Head of caudate nucleus (tissue), 42 donors: ENCODE data around the gene PAOX.
"Not testable (repeated sequence)": the region's sequence is repeated elsewhere in the genome, so short reads cannot be mapped to it uniquely, and the experiment has no call there.

ENCODE experiments used
- DNase-seq, 42 donors: peaks; one replicate each; pipeline versions ENCODE4 v3.0.0 to v3.0.0-alpha.2; 2020 to 2021; ENCODE audit warnings: mixed read lengths in 7 of 42
- intact Hi-C: fragments of 100-400 bp; cut with DNase I; formaldehyde crosslinking; loops from one replicate; pipeline ENCODE4 v1.15.0; 2022

The PAOX gene

GRCh38 chr10:133359972-133360610 lies 19.0 kb upstream of the PAOX start:
- intact Hi-C loops, result no loop called here
- DNase-seq, result no peak

GRCh38 chr10:133361227-133361626 lies 17.8 kb upstream of the PAOX start:
- no peak for DNase-seq
- intact Hi-C loops, result no loop called here

- no peak for DNase-seq
- intact Hi-C loops, result no loop called here
Observed at GRCh38 chr10:133361773-133362441, 17.2 kb upstream of the PAOX start.

- no peak for DNase-seq
- intact Hi-C loops, result no loop called here
Observed at GRCh38 chr10:133362846-133363245, 16.2 kb upstream of the PAOX start.

GRCh38 chr10:133364645-133365431 lies 14.2 kb upstream of the PAOX start:
- intact Hi-C loops, result no loop called here
- no peak for DNase-seq

- intact Hi-C loops, result no loop called here
- no peak for DNase-seq
Observed at GRCh38 chr10:133365461-133366129, 13.5 kb upstream of the PAOX start.

- intact Hi-C loops, result no loop called here
Observed at GRCh38 chr10:133366130-133366478, 13.0 kb upstream of the PAOX start.

GRCh38 chr10:133366751-133367150 lies 12.3 kb upstream of the PAOX start:
- intact Hi-C loops, result no loop called here

More at GRCh38 chr10:133366130-133366478, 13.0 kb upstream of the PAOX start:
- DNase-seq, result no peak

GRCh38 chr10:133367461-133367860 lies 11.6 kb upstream of the PAOX start:
- intact Hi-C loops, DNase-seq: not testable (repeated sequence)

More at GRCh38 chr10:133366751-133367150, 12.3 kb upstream of the PAOX start:
- DNase-seq, result no peak

- intact Hi-C loops, result no loop called here
- DNase-seq, result no peak
Observed at GRCh38 chr10:133368153-133368552, 10.9 kb upstream of the PAOX start.

- no peak for DNase-seq
- intact Hi-C loops, result no loop called here
Observed at GRCh38 chr10:133370030-133370786, 8.9 kb upstream of the PAOX start.

- DNase-seq, result no peak
- intact Hi-C loops, result no loop called here
Observed at GRCh38 chr10:133372507-133372906, 6.6 kb upstream of the PAOX start.

GRCh38 chr10:133373174-133374090 lies 5.6 kb upstream of the PAOX start, which contains the start of gene ECHS1:
Gene ECHS1, minus strand, starts transcription at chr10:133373354. Its CDS starts 21 bp downstream, at chr10:133373333.
- peak; percentile 87 to 98 (median 96) for DNase-seq
- intact Hi-C loops, result no loop called here

- peak in 9 of 42 donors; percentile 13 to 74 (median 44) for DNase-seq
- intact Hi-C loops, result no loop called here
Observed at GRCh38 chr10:133375357-133376115, 3.5 kb upstream of the PAOX start.

- intact Hi-C loops, DNase-seq: not testable (repeated sequence)
Observed at GRCh38 chr10:133376183-133376582, 2.9 kb upstream of the PAOX start.

GRCh38 chr10:133377025-133377817 lies 1.8 kb upstream of the PAOX start:
- DNase-seq, result no peak
- intact Hi-C loops, result no loop called here
